HG03066 (cell line): ENCODE data around the gene BHLHE23.

Source experiments
- ATAC-seq: cut with Tn5 transposase; IDR thresholded peaks from one replicate; pipeline ENCODE4 v1.9.1; 2021; ENCODE audit warnings: low read depth; ENCODE audit not compliant: unreplicated experiment

BHLHE23 gene

DNA sequence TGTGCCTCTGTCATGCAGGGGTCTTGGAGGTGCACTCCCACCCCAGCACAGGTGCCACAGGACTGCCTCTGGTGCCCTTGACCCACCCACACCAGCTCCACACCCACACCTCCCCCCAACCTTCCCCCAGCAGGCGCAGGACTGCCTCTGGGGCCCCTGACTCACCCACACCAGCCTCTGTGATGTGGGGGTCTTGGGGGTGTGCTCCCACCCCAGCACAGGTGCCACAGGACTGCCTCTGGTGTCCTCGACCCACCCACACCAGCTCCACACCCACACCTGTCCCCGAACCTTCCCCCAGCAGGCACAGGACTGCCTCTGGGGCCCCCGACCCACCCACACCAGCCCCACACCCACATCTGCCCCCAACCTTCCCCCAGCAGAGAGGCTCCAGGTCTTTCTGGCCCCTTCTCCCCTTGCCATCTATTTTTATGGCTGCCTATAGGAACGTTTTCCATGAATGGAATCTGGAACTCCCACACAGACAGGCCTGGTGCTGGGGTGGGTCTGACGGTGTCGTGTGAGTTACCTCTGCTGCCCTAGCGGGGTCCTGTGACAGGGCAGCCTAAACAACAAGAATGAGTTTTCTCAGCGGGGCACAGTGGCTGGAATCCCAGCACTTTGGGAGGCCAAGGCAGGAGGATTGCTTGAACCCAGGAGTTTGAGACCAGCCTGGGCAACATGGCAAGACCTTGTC, 30.8 kb downstream of the BHLHE23 start:
- no peak for ATAC-seq

GRCh38 chr20:62975251-62975760, 31.5 kb downstream of the BHLHE23 start:
- ATAC-seq = no peak

GRCh38 chr20:62972845-62973745, 33.7 kb downstream of the BHLHE23 start:
- ATAC-seq = no peak

DNA sequence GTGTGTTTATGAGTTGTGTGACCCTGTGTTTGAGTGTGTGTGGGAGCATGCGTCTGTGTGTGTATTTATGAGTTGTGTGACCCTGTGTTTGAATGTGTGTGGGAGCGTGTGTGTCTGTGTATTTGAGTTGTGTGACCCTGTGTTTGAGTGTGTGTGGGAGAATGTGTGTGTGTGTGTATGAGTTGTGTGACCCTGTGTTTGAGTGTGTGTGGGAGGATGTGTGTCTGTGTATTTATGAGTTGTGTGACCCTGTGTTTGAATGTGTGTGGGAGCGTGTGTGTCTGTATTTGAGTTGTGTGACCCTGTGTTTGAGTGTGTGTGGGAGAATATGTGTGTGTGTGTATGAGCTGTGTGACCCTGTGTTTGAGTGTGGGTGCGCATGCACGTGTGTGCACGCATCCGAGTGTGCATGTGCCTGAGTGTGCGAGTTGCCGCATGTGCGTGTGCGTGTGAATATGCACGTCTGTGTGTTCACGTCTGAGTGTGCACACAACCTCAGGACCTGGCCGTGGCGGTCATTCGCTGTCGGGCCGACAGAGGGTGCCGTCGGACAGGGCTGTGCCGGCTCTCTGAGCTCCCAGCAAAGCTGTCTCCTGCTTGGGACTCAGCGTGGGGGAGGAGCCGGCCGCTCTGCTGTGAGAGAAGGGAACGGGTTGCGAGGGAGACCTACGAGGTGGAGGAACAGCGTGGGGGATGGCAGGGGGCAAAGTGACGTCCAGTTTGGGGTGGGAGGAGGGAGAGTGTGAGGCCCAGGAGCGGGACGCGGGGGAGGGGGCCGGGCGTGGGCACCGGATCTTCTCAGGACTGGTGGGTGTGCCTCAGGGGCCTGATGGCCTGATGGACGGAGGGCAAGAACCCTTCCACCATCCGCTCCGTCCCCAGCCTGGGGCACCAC, 34.6 kb downstream of the BHLHE23 start:
- no peak for ATAC-seq

DNA sequence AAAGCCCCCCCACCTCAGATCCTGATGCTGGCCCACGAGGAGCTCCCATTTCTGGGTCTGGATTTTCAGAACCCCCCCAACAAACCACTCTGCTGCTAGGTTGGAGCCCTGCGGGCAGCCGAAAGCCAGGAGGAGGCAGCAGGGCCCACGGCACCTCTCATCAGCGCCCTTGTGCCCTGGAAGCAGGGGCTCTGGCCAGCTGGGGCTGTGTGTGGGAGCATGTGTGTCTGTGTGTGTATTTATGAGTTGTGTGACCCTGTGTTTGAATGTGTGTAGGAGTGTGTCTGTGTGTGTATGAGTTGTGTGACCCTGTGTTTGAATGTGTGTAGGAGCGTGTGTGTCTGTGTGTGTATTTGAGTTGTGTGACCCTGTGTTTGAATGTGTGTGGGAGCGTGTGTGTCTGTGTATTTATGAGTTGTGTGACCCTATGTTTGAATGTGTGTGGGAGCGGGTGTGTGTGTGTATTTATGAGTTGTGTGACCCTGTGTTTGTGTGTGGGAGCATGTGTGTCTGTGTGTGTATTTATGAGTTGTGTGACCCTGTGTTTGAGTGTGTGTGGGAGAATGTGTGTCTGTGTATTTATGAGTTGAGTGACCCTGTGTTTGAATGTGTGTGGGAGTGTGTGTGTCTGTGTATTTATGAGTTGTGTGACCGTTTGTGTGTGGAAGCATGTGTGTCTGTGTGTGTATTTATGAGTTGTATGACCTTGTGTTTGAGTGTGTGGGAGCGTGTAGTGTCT, 35.4 kb downstream of the BHLHE23 start:
- no peak for ATAC-seq

DNA sequence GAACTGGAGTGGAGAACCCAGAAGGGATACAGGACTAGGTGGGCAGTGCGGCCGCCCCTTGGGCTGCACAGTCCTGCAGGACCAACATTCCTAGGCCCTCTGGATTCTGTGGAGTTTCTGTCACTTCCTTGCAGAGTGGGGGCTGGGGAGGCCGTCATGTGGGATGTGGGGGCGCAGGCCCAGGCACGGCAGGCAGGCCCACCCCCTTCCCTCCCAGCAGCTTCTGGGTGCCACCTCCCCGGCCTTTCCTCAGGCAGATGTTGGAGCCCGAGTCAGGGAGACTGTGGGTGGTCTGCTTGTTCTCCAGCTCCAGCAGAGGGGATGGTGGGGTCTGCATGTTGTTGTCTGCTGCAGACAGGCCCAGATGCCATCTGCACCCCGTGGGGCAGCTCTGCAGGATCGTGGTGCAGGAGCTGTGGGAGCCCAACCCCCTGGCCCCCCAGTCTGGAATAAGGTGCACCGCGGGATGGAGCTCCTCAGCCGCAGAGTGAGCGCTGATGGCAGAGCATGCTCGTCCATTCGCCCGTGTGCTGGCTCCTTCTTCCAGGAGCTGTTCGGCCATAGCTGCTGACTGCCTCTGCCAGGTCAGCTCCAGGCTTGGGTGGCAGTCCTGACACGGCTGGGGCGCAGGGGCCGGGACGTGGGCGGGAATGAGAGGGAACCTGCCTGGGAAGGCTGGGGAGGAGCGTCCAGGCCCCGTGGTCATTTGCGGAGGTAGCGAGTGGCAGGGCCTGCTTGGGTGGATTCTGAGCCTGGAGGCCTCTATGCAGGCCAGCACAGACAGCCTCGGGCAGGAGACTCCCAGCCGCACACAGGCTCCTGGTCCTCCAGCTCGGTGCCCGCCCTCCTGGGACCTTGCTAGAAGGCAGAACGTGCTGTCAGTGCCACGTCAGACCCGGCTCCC, 36.2 kb downstream of the BHLHE23 start:
- no peak for ATAC-seq

DNA sequence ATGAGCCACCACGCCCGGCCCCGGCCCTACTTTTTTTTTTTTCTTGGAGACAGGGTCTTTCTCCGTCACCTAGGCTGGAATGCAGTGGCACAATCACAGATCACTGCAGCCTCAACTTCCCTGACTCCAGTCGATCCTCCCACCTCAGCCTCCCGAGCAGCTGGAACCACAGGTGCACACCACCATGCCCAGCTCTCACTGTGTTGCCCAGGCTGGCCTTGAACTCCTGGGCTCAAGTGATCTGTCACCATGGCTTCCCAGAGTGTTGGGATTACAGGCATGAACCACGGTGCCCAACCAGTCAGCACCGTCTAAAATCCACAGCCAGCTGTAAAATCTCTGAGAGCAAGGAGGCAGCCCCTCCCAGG, 36.8 kb downstream of the BHLHE23 start:
- ATAC-seq = no peak

GRCh38 chr20:62969179-62969760, 37.5 kb downstream of the BHLHE23 start:
- ATAC-seq = no peak

GRCh38 chr20:62968378-62969178, 38.2 kb downstream of the BHLHE23 start:
- ATAC-seq = no peak

- no peak for ATAC-seq
These were observed 39.0 kb downstream of the BHLHE23 start for GRCh38 chr20:62967628-62968351.

DNA sequence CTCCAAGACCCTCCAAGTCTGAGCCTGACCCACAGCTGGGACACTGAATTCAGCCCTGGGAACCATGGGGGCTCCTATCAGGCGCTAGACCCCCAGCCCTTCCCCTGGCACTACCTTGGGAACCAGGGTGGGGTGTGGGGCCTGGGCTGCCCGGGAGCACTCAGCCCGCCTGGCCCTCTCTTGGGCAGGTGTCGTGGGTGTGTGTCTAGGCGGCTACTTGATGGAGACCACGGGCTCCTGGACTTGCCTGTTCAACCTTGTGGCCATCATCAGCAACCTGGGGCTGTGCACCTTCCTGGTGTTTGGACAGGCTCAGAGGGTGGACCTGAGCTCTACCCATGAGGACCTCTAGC, 39.6 kb downstream of the BHLHE23 start:
- ATAC-seq = no peak

DNA sequence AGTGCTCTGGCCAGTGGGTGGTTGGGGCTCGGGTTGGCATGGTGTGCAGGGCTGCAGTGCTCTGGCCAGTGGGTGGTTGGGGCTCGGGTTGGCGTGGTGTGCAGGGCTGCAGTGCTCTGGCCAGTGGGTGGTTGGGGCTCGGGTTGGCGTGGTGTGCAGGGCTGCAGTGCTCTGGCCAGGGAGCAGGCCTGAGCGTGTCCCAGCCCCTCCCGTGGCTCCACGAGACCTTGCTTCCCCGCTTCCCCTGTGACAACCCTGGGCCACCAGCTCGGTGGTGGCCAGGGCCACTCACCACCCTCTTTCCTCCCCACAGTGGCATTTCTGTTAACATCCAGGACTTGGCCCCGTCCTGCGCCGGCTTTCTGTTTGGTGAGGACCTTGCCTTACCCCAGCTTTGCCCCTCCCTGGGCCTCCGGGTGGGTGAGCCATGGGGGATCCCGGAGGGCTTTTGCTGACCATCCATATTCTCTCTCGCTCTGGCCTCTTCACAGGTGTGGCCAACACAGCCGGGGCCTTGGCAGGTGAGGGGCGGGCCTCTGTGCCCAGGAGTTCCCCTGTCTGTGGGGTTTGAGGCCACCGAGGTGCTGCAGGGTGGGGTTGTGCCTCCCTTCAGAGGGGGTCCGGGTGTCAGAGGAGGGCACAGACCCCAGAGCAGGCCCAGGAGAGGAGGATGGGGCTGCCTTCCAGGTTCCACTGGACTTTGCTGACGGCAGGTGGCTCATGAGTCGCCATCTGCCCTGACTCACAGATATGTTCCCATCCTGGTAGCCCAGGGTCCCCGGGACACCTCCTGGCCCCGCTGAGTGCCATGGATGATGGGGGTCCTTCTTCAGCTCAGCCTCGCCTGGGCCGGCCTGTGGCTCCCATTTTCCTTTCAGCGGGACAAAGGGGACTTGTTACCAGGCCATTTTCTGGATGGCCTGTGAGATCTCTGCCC, 40.3 kb downstream of the BHLHE23 start:
- ATAC-seq = no peak

- ATAC-seq = no peak
These were observed 41.4 kb downstream of the BHLHE23 start for GRCh38 chr20:62965363-62965771.

DNA sequence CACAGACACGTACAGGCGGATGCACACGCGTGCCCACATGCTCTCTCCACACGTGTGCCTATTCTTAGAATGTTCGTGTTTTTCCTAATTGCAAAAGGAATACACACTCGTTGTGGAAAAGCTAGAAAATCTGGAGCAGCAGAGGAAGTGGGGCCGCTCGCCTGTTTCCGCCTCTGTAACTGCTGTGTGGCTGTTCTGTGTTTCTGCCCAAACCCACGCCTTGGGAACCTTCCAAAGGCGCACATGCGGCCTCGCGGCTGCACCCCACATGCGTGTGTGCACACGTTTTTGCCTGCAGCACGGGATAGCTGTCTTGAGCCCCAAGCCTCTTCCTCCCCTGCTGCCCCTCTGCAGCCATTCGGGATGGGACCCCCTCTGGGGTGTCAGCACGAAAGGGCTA, 42.1 kb downstream of the BHLHE23 start:
- ATAC-seq = no peak

DNA sequence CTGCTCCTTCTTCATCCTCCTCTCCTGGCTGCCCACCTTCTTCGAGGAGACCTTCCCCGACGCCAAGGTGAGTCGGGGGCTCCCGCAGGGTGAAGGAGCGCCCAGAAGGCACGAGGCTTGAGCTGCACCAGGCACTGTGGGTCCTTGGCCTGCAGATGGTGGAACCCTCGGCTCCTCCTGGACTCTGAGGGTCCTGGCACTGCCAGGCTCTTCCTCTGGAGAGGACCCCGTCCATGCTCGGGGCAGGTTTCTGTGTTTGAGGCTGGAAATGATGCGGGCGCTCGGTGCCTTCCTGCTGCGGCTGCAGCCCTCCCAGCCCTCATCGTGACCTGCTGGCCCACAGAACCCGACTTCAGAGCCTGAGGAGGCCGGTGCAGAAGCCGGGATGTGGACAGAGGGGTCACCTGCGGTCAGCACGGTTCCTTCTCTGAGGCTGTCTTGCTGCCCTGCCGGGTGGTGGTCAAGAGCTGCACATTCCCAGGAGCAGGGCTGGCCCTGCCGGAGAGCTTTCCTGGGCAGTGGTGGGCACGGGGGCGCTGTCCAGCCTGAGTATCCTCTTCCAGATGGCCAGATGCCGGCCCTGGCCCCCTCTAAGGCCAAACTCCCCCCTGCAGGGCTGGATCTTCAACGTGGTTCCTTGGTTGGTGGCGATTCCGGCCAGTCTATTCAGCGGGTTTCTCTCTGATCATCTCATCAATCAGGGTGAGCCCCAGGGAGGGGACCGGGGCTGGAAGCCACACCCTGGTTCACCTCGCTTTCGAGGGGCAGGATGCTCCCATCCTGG, 43.0 kb downstream of the BHLHE23 start:
- no peak for ATAC-seq
